ENCODE results near the gene TBC1D16.

DNA sequence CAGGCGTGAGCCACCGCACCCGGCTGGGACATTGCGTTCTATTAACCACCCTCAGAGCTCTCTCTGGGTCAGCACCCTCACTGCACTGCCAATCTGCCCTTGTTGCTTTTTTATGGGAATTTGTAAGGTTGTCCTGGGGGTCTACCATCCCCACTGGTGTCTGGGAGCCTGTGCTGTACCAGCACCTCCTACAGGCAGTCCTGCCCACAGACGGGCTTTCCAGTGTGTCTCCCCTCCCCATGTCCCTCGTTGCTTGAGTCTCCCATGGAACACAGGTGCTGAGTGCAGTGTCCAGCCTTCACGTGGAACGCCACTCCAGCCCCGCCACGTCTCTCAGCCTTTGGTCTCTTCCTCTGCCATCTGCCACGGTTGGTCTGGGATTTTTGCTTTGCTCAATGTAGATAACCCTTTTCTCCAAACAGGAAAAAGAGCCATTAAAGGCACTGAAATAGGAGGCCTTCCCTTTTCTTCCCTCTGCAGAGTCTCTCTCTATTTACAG, 128.4 kb downstream of the TBC1D16 start:
- TF ChIP-seq POLR2AphosphoS5 (IDR thresholded peaks at IDR 0.05; ENCODE audit: low read depth, low read length) (no peak), POLR2A (IDR thresholded peaks at IDR 0.05; ENCODE audit: low read depth, low read length) (no peak), PAX5 (IDR thresholded peaks at IDR 0.05; ENCODE audit: insufficient read depth, low read length, severe bottlenecking) (no peak)

Measured in GM12891 (cell line).